ENCODE results near the gene ZMYND19.
"Not testable (repeated sequence)": the region's sequence is repeated elsewhere in the genome, so short reads cannot be mapped to it uniquely, and the experiment has no call there.

The ZMYND19 gene

GRCh38 chr9:137550231-137550621, 40.1 kb downstream of the ZMYND19 start, which contains the start of gene PNPLA7:
Gene PNPLA7 (minus strand): TSS chr9:137550402. CDS start chr9:137550197, 205 bp downstream.
- Histone ChIP-seq H3K9ac (ENCODE audit: low read depth, low read length) (peak within 1 kb of the TSS; percentile 75), H3K4me3 (ENCODE audit: low read length) (peak within 1 kb of the TSS; percentile 80), H3K9me3 (replicated peaks; ENCODE audit: low read length) (no peaks in the 10 kb centered on the region), H3K27me3 (ENCODE audit: control insufficient read depth, insufficient read depth, low read length) (no peaks in the 10 kb centered on the region), H3K4me1 (ENCODE audit: control insufficient read depth, insufficient read depth, low read length) (peaks cover 16% of the 10 kb centered on the region), H3K4me2 (ENCODE audit: low read length) (peak within 1 kb of the TSS; percentile 96), H3K36me3 (ENCODE audit: insufficient read depth, low read length) (peaks cover 10% of the 10 kb centered on the region)

- H3K4me1 ChIP-seq (ENCODE audit: control insufficient read depth, insufficient read depth, low read length): peaks cover 31% of the 10 kb centered on the region
- H3K27me3 ChIP-seq (ENCODE audit: control insufficient read depth, insufficient read depth, low read length): no peaks in the 10 kb centered on the region
- no peak overlapping the region for H3K4me2 ChIP-seq (ENCODE audit: low read length)
- no peak overlapping the region for H3K4me3 ChIP-seq (ENCODE audit: low read length)
- no peaks in the 10 kb centered on the region for H3K9me3 ChIP-seq (replicated peaks; ENCODE audit: low read length)
- H3K9ac ChIP-seq (ENCODE audit: low read depth, low read length): no peak overlapping the region
- H3K36me3 ChIP-seq (ENCODE audit: insufficient read depth, low read length): no peaks in the 10 kb centered on the region
Observed at GRCh38 chr9:137547687-137548543, 42.4 kb downstream of the ZMYND19 start.

- Histone ChIP-seq H3K4me1 (ENCODE audit: control insufficient read depth, insufficient read depth, low read length) (peaks cover 21% of the 10 kb centered on the region), H3K9ac (ENCODE audit: low read depth, low read length) (peak overlapping the region; percentile 27)
Observed at GRCh38 chr9:137545123-137545522, 45.2 kb downstream of the ZMYND19 start.

GRCh38 chr9:137544176-137544760, 46.0 kb downstream of the ZMYND19 start:
- Histone ChIP-seq H3K4me2 (ENCODE audit: low read length) (peak overlapping the region; percentile 54), H3K36me3 (ENCODE audit: insufficient read depth, low read length) (no peaks in the 10 kb centered on the region), H3K9me3 (replicated peaks; ENCODE audit: low read length) (no peaks in the 10 kb centered on the region), H3K4me3 (ENCODE audit: low read length) (no peak overlapping the region), H3K27me3 (ENCODE audit: control insufficient read depth, insufficient read depth, low read length) (no peaks in the 10 kb centered on the region), H3K9ac (ENCODE audit: low read depth, low read length) (no peak overlapping the region), H3K4me1 (ENCODE audit: control insufficient read depth, insufficient read depth, low read length) (peaks cover 16% of the 10 kb centered on the region)

More at GRCh38 chr9:137545123-137545522, 45.2 kb downstream of the ZMYND19 start:
- Histone ChIP-seq H3K9me3 (replicated peaks; ENCODE audit: low read length) (no peaks in the 10 kb centered on the region), H3K27me3 (ENCODE audit: control insufficient read depth, insufficient read depth, low read length) (no peaks in the 10 kb centered on the region), H3K4me2 (ENCODE audit: low read length) (peak overlapping the region; percentile 36), H3K36me3 (ENCODE audit: insufficient read depth, low read length) (no peaks in the 10 kb centered on the region), H3K4me3 (ENCODE audit: low read length) (no peak overlapping the region)

- H3K9ac ChIP-seq (ENCODE audit: low read depth, low read length): no peak overlapping the region
- no peaks in the 10 kb centered on the region for H3K9me3 ChIP-seq (replicated peaks; ENCODE audit: low read length)
- H3K36me3 ChIP-seq (ENCODE audit: insufficient read depth, low read length): no peaks in the 10 kb centered on the region
- no peak overlapping the region for H3K4me3 ChIP-seq (ENCODE audit: low read length)
- H3K4me2 ChIP-seq (ENCODE audit: low read length): no peak overlapping the region
- H3K27me3 ChIP-seq (ENCODE audit: control insufficient read depth, insufficient read depth, low read length): no peaks in the 10 kb centered on the region
- peaks cover 16% of the 10 kb centered on the region for H3K4me1 ChIP-seq (ENCODE audit: control insufficient read depth, insufficient read depth, low read length)
Observed at GRCh38 chr9:137543237-137543963, 46.9 kb downstream of the ZMYND19 start.

GRCh38 chr9:137542486-137542885, 47.8 kb downstream of the ZMYND19 start:
- H3K36me3 ChIP-seq (ENCODE audit: insufficient read depth, low read length): no peaks in the 10 kb centered on the region
- H3K4me2 ChIP-seq (ENCODE audit: low read length): no peak overlapping the region
- no peak overlapping the region for H3K4me3 ChIP-seq (ENCODE audit: low read length)
- no peak overlapping the region for H3K9ac ChIP-seq (ENCODE audit: low read depth, low read length)
- no peaks in the 10 kb centered on the region for H3K9me3 ChIP-seq (replicated peaks; ENCODE audit: low read length)
- peaks cover 16% of the 10 kb centered on the region for H3K4me1 ChIP-seq (ENCODE audit: control insufficient read depth, insufficient read depth, low read length)
- no peaks in the 10 kb centered on the region for H3K27me3 ChIP-seq (ENCODE audit: control insufficient read depth, insufficient read depth, low read length)

GRCh38 chr9:137540536-137540935, 49.8 kb downstream of the ZMYND19 start:
- H3K4me3 ChIP-seq (ENCODE audit: low read length): no peak overlapping the region
- no peak overlapping the region for H3K4me2 ChIP-seq (ENCODE audit: low read length)
- no peaks in the 10 kb centered on the region for H3K36me3 ChIP-seq (ENCODE audit: insufficient read depth, low read length)
- peaks cover 16% of the 10 kb centered on the region for H3K4me1 ChIP-seq (ENCODE audit: control insufficient read depth, insufficient read depth, low read length)
- H3K27me3 ChIP-seq (ENCODE audit: control insufficient read depth, insufficient read depth, low read length): no peaks in the 10 kb centered on the region
- no peaks in the 10 kb centered on the region for H3K9me3 ChIP-seq (replicated peaks; ENCODE audit: low read length)
- H3K9ac ChIP-seq (ENCODE audit: low read depth, low read length): no peak overlapping the region

- Histone ChIP-seq H3K4me3 (ENCODE audit: low read length) (no peak overlapping the region), H3K4me1 (ENCODE audit: control insufficient read depth, insufficient read depth, low read length) (peaks cover 2% of the 10 kb centered on the region), H3K27me3 (ENCODE audit: control insufficient read depth, insufficient read depth, low read length) (no peaks in the 10 kb centered on the region), H3K9ac (ENCODE audit: low read depth, low read length) (no peak overlapping the region), H3K4me2 (ENCODE audit: low read length) (no peak overlapping the region), H3K36me3 (ENCODE audit: insufficient read depth, low read length) (no peaks in the 10 kb centered on the region), H3K9me3 (replicated peaks; ENCODE audit: low read length) (no peaks in the 10 kb centered on the region)
Observed at GRCh38 chr9:137538058-137538457, 52.3 kb downstream of the ZMYND19 start.

- H3K9me3 ChIP-seq (replicated peaks; ENCODE audit: low read length); H3K27me3 ChIP-seq (ENCODE audit: control insufficient read depth, insufficient read depth, low read length); H3K36me3 ChIP-seq (ENCODE audit: insufficient read depth, low read length); H3K4me1 ChIP-seq (ENCODE audit: control insufficient read depth, insufficient read depth, low read length); H3K9ac ChIP-seq (ENCODE audit: low read depth, low read length); H3K4me2 ChIP-seq (ENCODE audit: low read length); H3K4me3 ChIP-seq (ENCODE audit: low read length): not testable (repeated sequence)
Observed at GRCh38 chr9:137536594-137537131, 53.6 kb downstream of the ZMYND19 start.

GRCh38 chr9:137535120-137535428, 55.2 kb downstream of the ZMYND19 start:
- no peaks in the 10 kb centered on the region for H3K36me3 ChIP-seq (ENCODE audit: insufficient read depth, low read length)
- peaks cover 15% of the 10 kb centered on the region for H3K4me1 ChIP-seq (ENCODE audit: control insufficient read depth, insufficient read depth, low read length)
- peaks cover 4% of the 10 kb centered on the region for H3K27me3 ChIP-seq (ENCODE audit: control insufficient read depth, insufficient read depth, low read length)
- no peak overlapping the region for H3K9ac ChIP-seq (ENCODE audit: low read depth, low read length)
- H3K4me2 ChIP-seq (ENCODE audit: low read length): no peak overlapping the region
- H3K9me3 ChIP-seq (replicated peaks; ENCODE audit: low read length): no peaks in the 10 kb centered on the region
- no peak overlapping the region for H3K4me3 ChIP-seq (ENCODE audit: low read length)
